Measurements from ENCODE around the gene RYR2.

DNA sequence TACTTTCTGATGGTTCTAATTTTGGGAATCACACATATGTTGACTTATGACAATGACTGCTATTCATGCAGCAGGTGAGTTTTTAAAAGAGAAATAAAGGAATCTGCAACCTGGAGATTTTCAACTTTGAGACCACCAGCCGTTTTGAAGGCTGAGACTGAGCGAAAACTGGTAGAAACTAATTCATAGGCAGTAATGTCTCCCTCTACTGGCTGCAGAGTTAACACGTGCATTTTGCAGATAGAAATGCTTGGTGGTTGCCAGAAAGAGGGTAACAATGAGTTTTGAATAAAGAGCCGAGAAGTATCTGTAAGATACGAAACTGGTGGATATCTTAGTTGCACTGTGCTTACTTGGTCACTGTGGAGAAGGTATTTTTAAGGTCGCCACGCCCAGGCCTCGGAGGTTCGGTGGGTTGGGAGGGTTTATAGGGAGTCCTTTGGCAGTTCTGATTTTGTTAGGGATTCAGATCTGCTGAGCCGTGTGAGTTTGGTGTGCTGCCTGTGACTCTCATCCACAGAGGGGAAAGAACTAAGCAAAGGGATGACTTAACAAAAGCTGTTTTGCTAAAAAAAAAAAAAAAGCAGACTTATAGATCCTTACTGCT lies 83.0 kb downstream of the RYR2 start:
- TF ChIP-seq EZH2 (IDR thresholded peaks at IDR 0.05; ENCODE audit: insufficient read depth, poor library complexity, severe bottlenecking) (no peak), EZH2phosphoT487 (IDR thresholded peaks at IDR 0.05; ENCODE audit: insufficient read depth, low read depth) (no peak)
